HG02588 (cell line): Measurements from ENCODE around the gene GRB14.

Source experiments
- ATAC-seq: cut with Tn5 transposase; IDR thresholded peaks from one replicate; pipeline ENCODE4 v1.9.1; 2021; ENCODE audit warnings: mild to moderate bottlenecking, moderate library complexity; ENCODE audit not compliant: unreplicated experiment

Gene GRB14

DNA sequence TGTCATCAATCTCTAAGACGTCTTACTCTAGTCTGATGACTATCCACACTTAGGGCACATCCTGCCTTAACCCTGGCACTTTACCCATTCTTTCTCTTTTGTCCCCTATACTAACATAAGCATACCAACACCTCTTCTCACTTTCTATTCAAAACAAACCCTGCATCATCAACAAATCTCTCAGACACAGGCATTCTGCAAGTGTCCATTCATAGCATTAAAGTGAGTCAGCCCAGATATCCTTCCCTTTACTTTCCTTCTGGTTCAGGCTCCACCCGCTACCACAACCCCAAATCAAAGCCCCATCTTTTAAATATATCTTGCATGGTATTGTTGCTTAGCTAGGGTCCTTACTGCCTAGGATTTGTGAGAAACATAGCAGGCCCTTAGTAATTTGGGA lies 3.8 kb downstream of the GRB14 start:
- no peak for ATAC-seq

DNA sequence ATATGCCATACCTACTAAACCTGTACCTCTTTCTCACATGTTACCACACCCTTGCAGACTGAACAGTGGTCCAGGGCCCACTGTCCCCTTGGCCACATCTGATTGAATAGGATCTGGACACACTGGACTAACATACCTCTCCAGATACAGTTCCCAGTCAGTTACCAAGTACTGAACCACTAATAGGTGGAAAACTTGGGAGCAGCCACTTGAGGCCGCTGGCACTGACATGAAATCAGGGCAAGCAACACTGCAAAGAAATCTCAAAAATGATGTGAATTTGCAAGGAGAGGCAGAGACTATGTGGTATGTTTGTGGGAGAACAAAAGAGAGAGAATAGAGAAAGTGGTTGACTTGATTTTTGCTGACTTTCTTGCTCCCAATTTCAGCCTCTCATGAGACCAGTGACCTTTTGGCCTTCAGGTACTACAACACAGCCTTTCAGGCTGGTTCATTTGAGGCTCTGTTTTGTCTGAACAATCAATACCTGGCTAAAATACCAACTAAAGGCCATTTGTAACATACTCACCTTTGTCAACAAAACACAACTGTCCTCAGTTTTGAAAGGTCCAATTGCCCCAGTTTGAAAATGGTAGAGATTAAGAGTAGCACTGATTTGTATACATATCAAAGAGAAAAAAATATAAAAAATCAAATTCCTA lies 7.8 kb downstream of the GRB14 start:
- no peak for ATAC-seq

DNA sequence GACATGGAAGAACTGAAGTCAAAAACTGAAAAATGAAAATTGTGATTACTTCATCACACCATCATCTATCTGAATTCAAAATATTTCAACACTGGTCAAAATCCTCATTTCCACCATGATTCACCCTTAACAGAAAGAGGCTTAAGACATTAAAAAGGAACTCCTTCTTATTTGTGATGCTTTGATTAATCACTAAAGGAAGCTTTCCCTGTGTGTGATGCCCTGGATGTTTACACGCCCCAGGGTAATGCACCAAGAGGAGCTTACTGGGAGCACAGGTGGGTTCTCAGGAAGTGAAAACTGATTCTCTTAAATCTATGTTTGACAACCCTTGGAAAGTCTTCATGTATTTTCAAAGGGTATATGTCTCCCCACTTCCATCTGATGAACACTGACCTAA lies 11.5 kb downstream of the GRB14 start:
- ATAC-seq = no peak

DNA sequence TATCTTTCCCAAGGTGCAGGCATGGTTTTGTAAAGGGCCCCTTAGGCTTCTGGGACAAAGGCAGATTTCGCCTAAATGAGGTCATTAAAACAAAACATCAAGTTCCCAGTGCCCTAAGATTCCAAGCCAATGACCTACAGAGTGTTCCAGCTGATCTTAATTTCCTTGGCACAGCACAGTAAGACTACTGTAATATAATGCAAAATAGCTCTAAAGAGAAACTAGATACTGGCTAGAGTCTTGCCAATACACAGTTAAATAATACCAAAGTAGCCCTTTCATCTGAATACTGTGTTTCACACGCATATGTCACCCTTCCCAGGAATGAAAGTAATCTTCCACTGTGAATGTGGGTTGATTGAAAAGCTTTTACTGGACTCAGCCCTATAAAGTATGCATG lies 14.7 kb downstream of the GRB14 start:
- ATAC-seq = no peak

DNA sequence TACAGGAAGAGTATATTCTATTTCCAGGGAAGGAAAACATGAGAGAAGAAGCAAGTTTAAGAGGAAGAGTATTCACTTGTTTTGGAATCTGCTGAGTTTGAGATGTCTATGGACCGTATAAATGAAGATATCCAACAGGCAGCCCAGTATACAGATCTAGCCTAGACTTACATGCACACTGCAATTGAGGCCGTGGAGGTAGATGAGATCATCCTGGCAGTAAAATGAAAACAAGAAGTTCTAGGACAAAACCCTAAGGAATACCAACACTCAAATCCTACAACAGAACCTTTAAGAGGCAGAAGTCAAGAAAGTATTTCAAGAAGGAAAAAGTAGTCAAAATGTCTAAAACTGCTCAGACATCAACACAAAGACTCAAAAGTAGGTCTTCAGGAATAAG lies 16.0 kb downstream of the GRB14 start:
- ATAC-seq = no peak

DNA sequence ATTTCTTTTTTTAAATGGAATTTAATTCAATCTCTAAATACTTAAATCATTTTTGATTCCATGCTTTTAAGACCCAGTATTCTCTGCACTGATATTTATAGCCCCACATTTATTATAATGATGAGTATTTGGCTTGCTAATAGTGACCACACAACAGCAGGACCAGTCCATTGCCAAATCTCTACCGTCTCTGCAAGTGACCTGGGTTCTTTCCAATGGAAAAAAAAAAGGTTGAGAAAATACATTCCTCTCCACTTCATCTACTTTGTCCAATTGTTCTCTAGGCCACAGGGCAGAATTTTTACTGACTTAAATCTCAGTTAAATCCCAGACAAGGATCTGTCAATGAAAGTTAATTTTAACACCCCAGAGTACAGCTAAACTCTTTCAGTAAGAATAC lies 20.5 kb downstream of the GRB14 start:
- ATAC-seq = no peak

DNA sequence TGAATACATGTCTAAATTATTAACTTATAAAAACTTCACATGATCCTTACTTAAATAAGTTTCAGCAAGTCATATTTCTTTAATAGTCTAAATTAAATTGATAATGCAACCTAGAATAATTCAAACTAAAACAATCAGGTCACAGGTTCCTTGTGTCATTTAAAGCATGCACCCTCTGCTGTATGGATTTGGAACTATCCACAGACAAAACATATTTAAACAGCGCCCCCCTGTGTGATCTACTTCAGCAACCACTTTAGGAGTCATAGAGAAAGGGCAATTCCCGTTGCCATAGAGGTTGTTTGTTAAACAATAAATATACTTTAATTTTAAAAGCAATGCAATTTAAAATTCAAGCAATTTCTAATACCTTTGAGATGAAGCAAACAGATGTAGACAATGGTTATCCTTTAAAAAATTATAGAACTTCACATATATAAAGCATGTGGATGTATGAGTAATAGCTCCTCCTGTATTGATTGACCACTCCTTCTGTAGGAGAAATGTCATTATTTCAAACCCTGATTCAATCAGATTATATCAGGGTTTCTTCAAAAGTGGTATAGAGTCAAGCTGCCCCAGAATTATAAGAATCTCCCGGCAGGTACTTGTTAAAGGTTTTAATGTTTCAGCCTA lies 21.2 kb downstream of the GRB14 start:
- ATAC-seq = peak; percentile 92

DNA sequence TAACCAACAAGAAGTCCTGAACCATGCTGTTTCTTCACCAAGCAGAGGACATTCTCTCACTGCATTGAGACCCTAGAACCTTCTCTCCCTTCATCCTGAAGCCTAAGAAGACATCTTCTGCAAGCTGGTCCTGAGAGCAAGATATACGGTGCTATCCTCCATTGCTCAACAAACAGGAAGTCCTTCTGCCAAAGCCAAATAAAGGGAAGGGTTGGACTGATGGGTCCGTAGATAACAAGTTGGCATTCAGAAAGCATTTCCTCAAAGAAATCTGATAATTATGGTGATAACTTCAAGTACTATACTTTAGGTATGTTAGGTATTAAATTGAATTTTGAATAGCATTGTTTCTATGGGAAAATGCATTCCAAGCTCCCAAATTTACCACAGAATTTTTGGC lies 23.3 kb downstream of the GRB14 start:
- no peak for ATAC-seq

DNA sequence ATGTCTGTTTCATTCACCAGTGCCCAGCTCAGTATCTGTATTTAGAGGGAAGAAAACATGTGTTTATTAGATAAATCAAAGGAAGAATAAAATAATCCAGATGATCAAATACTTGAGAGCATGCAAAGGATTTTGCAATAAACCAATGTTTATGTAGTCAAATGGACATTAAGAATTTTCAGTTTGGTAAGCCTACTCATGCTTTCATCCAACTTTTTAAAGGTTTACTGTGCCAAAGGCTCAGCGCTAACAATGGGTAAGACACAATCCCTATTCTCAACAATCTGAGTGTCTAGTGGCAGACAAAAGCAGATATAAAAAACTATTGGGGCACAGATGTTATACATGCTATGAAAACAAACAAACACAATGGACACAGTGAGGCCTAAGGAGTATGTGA lies 26.3 kb downstream of the GRB14 start:
- no peak for ATAC-seq

DNA sequence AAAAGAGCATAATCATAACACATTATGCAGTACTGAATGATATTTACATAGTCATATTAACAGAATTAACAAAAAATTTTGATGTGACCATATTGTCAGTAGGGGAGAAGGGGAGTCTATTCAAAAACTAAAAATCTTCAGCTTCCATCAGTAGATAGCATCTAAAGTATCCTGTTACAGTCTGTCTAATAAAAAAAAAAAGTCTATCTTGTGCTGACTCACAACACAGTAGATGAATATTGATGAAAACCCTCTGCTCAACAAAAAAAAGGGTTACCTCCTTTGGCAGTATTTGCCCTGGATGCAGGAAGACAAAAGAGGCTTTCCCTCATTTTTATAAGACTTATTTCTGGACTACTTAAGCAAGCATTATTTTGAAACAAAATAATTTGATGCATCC lies 27.3 kb downstream of the GRB14 start:
- no peak for ATAC-seq

DNA sequence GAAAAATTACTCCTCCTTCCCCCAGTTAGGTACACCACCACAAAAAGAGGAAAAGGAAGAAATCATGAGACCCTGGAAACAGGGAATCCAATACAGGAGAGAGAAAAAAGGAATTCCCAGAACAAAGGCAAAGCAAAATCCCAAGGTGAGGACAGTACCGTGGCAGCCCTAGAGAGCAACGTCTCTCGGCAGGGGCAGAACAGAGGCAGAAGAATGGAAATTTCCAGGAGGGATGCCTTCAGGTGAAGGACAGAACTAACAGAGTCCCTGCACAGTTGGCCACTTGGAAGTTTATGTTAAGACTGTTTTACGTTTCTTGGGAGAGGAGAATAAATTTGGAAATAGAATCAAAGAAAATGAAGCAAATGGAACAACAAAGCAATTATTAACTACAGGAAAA lies 27.7 kb downstream of the GRB14 start:
- ATAC-seq = no peak

DNA sequence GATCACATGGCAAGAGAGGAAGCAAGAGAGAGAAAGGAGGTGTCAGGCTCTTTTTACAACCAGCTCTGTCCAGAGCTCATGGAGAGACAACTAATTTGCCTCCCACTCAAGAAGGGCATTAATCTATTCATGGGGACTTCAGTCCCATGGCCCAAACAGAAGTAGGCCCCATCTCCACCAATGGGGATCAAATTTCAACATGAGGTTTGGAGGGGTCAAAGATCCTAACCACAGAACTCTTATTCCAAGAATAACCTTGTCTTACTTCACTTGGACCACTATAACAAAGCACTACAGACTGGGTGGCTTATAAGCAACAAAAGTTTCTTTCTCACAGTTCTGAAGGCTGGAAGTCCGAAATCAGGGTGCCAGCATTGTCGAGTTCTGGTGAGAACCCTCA lies 31.8 kb downstream of the GRB14 start:
- ATAC-seq = no peak

DNA sequence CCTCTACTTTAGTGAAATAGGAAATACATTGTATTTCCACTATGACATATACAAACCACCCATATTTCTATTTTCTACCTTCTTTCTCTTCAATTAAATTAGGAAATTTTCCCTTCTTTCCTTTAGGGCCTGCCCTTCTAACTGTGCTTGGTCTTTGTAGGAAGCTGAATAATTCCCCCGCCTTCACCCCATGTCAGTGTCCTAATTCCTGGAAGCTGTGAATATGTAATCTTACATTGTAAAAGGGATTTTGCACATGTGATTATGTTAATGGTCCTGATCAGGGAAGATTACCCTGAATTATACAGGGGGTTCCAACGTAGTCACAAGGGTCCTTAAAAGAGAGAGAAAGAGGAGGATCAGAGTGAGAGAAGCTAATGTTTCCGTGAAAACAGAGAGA lies 40.2 kb downstream of the GRB14 start:
- no peak for ATAC-seq

DNA sequence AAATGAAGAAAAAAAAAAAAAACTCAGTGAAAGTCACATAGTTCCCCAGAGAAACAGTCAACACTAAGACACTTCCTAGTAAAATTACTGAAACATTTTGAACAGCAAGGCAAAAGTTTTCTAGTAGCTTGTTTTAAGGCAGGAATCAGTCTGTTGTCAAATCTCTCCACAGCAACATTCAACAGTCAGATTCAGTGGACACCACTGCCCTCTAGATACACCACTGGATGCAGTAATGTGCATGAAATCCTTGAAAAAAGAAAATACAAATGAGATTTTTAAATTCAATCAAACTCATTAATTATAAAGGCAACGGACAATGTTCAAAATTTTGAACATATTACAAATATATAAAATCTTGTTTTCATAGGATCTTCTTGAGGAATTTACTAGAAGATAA lies 46.4 kb downstream of the GRB14 start:
- no peak for ATAC-seq

DNA sequence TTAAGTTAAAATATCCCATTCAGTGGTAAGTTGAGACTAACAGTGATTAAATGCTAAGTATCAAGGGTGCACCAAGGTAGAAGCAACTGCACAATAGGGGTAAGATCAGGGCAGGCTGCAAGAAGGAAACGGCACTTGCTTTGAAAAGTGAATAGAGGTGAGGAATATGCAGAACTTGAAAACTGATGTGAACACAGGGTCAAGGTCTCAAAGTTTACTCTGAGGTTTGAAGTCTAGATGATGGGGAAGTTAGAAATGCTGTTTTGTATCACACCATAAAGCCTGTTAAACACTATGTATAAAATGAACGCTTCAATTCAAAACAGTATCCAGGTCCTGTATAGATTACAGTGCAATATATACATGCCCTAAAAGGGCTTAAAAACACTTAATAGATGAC lies 50.8 kb downstream of the GRB14 start:
- ATAC-seq = no peak

DNA sequence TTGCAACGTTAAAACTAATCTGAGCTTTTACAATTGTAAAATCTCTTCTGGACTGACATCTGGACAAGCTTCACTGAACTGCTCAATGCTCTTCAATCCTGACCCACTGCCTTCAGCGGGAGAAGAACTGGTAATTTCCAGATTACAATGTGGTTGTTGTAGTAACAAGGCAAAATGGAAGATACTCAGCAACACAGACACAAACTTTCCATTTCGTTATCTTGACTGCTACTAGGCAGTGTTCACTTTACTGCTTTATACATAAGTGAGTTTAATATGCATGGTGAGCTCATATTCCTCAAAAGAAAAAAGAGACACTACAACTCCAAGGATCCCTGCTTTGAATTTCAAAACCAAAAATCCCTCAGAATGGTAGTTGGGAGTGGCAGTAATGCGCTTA lies 51.9 kb downstream of the GRB14 start:
- ATAC-seq = no peak

DNA sequence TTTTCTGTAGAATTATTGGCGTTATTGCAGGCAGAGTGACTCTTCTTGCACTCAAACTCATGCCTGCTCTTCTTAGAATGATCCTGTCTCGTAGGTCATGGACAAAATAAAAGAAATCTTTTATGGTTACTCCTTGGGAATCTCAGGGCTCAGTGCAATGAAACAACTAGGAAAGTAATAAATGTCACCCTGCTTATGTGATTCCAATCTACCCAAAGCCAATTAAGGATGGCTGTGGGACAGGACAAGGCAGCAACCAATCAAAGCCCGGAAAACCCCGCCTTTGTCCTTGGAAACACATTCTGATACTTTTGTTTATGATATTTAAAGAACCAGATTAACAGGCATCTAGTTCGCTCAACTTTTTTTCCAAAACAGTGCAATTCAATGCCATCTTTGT lies 53.0 kb downstream of the GRB14 start:
- ATAC-seq = no peak

DNA sequence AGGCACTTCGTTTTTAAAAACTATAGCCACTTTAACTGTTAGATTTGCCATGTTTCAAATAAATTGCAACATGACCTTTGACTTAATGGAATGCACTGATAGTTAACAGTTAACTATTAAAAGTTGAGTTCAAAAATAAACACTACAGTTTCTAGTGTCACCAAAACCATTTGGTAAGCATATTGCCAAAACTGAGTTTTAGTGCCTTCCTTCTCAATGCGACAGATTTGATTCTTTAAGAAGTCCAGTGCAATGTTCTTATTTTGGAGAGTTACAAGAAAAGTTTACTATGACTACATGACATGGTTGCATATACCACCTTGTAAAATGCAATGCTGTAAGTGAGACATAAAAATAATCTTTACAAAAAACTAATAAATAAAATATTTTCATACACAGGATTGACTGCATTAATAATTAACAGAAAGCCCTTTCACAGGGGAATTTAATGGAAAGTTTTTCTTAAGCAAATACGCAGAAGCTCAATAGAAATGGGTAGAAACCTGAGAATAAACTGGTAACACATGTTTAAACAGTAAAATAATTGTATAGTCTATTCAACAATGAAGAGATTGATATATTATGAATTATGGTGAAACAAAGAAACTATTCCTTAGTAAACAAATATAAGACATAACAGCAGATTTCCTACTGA lies 53.8 kb downstream of the GRB14 start:
- ATAC-seq = no peak

DNA sequence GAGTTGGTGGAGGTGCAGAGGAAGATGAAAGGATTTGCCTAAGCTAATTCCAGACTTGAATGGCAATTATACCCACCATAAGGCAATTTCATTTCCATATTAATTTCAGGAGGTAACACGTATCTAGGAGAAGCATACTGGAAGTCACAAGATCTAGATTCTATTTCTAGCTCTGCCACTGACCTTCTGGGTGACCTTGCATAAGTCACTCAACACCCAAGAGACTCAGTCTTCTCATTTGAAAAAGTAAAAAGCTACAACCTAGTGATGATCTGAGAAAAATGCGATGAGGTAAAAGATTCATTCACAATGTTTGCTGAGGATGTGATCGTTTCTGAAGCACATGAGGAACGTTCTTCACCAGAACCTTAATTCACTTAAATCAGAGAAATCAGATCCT lies 55.9 kb downstream of the GRB14 start:
- ATAC-seq = no peak

DNA sequence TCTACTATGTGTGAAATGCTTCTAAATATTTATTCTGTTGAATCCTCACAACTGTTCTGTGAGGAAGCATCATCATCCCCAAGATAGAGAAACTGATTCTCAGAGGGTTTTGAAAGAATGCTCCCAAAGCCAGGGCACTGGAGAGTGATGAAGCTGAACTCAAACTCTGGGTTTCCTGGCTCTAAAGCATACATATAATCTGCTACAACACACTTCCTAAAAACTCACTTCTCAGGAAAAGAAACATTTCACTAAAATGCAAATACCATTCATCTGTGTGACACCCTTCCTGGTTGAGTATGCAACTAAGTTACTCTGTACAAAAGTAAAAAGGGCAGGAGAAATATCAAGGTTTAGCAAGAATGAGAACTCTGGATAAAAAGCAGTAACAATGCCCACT lies 58.6 kb downstream of the GRB14 start:
- no peak for ATAC-seq

DNA sequence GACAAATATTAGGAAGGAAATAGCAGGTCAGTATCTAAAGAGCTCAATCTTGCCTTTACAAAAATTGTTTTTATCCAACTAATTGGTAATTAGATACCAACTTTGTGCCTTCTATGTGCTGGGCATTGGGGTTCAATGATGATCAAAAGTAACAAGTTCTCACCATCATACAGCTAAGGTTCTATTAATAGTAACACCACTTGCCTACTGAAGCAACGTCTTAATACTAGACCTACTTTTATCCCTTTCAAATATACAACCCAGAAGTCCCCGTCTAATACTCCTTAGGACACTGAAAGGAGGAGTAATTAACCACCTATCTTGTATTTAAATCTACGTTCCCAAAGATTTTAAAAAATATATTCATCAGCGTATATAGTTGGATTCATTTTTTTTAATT lies 59.3 kb downstream of the GRB14 start:
- ATAC-seq = no peak

DNA sequence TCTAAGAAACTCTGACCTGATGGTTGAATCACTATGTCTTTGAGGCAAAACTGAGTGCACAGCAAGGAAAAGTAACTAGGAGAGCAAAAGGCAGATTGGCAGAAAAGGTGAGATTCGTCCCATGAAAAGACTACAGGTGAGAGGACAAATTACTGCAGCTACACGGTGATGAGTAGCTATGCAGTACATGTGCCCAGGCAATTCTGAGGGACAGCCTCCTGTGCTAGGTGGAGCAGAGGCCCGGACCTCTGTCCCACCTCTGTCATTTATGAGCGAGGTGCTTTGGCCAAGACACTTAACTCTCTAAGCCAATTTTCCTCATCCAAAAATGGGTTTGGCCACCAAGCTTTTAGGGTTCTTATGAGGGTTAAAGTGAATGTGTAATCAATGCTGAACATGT lies 59.9 kb downstream of the GRB14 start:
- ATAC-seq = no peak

DNA sequence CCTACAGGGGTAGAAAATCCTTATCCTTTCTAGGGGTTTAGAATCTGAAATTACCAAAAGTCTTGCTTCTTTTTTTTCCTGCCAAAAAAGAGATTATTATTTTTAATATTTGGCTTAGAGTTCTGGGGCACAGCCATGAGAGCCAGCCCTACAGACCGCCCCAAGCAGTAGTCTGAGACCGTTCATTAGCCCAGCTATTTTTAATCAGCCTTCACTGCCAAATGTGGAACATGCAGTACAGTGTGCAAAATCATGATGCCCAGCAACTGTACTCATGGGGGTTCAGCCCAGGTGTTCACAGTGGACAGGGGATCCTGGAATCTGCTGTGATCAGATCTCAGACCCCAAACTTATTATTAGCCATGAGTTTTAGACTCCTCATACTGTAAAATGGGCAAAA lies 60.4 kb downstream of the GRB14 start:
- no peak for ATAC-seq
